ENCODE results near the gene RAD51B.

DNA sequence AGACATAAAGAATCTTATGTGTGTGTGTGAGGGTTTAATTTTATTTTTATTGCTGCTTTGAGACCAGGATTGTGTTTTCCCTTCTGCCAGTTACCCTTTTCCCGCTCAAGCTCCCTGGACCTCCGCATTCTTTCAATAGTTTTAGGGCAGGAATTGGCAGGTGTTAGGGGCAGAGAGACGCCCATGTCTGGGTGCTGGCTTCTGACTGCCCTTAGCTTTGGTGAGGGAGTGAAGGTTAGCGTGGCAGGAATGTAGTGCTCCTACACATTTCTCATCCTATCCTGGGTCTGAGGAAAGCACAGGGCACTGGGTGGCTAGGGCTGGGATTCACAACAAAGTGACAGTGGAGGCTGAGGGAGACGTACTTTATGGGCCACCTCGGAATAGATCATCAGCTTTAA lies 545.2 kb downstream of the RAD51B start:
- TF ChIP-seq, protein P1, sequence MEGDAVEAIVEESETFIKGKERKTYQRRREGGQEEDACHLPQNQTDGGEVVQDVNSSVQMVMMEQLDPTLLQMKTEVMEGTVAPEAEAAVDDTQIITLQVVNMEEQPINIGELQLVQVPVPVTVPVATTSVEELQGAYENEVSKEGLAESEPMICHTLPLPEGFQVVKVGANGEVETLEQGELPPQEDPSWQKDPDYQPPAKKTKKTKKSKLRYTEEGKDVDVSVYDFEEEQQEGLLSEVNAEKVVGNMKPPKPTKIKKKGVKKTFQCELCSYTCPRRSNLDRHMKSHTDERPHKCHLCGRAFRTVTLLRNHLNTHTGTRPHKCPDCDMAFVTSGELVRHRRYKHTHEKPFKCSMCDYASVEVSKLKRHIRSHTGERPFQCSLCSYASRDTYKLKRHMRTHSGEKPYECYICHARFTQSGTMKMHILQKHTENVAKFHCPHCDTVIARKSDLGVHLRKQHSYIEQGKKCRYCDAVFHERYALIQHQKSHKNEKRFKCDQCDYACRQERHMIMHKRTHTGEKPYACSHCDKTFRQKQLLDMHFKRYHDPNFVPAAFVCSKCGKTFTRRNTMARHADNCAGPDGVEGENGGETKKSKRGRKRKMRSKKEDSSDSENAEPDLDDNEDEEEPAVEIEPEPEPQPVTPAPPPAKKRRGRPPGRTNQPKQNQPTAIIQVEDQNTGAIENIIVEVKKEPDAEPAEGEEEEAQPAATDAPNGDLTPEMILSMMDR (IDR thresholded peaks at IDR 0.05), result no peak
- no peak for TF ChIP-seq POLR2A (IDR thresholded peaks at IDR 0.05)

Measured in vagina (tissue), 2 donors.